Measurements from ENCODE around the gene PCBP3. TPM values are rescaled to one million over a fixed set of nuclear protein-coding genes. Genes with fewer than 3 reads are reported as not detected.
"Not testable (repeated sequence)": the region's sequence is repeated elsewhere in the genome, so short reads cannot be mapped to it uniquely, and the experiment has no call there.

The PCBP3 gene
- total RNA-seq, 4 donors from 2014 or later: 0.47 to 5.3 (median 1.0) TPM; not detected in 1

- no peak for DNase-seq
- no peaks in the 10 kb centered on the region for H3K36me3 ChIP-seq
- TF ChIP-seq CTCF (IDR thresholded peaks at IDR 0.05) (no peak), POLR2A (IDR thresholded peaks at IDR 0.05) (no peak)
- peaks cover 0 to 6% (median 0%) of the 10 kb centered on the region in 3 donors for H3K9me3 ChIP-seq
- no peak overlapping the region for H3K27ac ChIP-seq
- no peak overlapping the region for H3K4me3 ChIP-seq
- H3K4me1 ChIP-seq: peaks cover 0 to 7% (median 0%) of the 10 kb centered on the region in 3 donors
- peaks cover 0 to 83% (median 0%) of the 10 kb centered on the region in 4 donors for H3K27me3 ChIP-seq
- 51 to 61% methylated on average over 10 to 12 of the region's 12 CpGs for WGBS, 2 donors
- intact Hi-C loops (cut with DNase I): no loop called here
Measured at GRCh38 chr21:45620201-45620923, 23.2 kb upstream of the PCBP3 start.

- H3K27ac ChIP-seq; intact Hi-C loops (cut with DNase I); H3K36me3 ChIP-seq; H3K4me1 ChIP-seq; DNase-seq; H3K9me3 ChIP-seq; H3K4me3 ChIP-seq: not testable (repeated sequence)
- 40 to 48% methylated on average over 7 to 10 of the region's 10 CpGs for WGBS, 2 donors
- peaks cover 0 to 80% (median 0%) of the 10 kb centered on the region in 4 donors for H3K27me3 ChIP-seq
Measured at GRCh38 chr21:45621435-45622331, 21.8 kb upstream of the PCBP3 start.

GRCh38 chr21:45622416-45623097 is 21.0 kb upstream of the PCBP3 start:
- intact Hi-C loops (cut with DNase I): no loop called here
- WGBS, 2 donors: 53 to 65% methylated on average over 4 to 12 of the region's 19 CpGs
- no peak overlapping the region for H3K4me3 ChIP-seq
- peaks cover 0 to 71% (median 0%) of the 10 kb centered on the region in 4 donors for H3K27me3 ChIP-seq
- no peak for DNase-seq
- H3K9me3 ChIP-seq: peaks cover 0 to 6% (median 0%) of the 10 kb centered on the region in 3 donors
- H3K27ac ChIP-seq: no peak overlapping the region
- H3K36me3 ChIP-seq: no peaks in the 10 kb centered on the region
- TF ChIP-seq POLR2A (IDR thresholded peaks at IDR 0.05) (no peak), CTCF (IDR thresholded peaks at IDR 0.05) (no peak)
- H3K4me1 ChIP-seq: peaks cover 0 to 7% (median 0%) of the 10 kb centered on the region in 3 donors

- 79 to 88% methylated on average over 6 to 7 of the region's 7 CpGs for WGBS, 2 donors
- intact Hi-C loops (cut with DNase I): no loop called here
- no peak for DNase-seq
- Histone ChIP-seq H3K4me1 (peaks cover 0 to 7% (median 0%) of the 10 kb centered on the region in 3 donors), H3K36me3 (no peaks in the 10 kb centered on the region), H3K9me3 (peaks cover 0 to 6% (median 0%) of the 10 kb centered on the region in 3 donors), H3K4me3 (no peak overlapping the region), H3K27me3 (peaks cover 0 to 63% (median 0%) of the 10 kb centered on the region in 4 donors), H3K27ac (no peak overlapping the region)
- TF ChIP-seq CTCF (IDR thresholded peaks at IDR 0.05): no peak
- no peak for TF ChIP-seq POLR2A (IDR thresholded peaks at IDR 0.05)
Measured at GRCh38 chr21:45623436-45623835, 20.1 kb upstream of the PCBP3 start.

- H3K27me3 ChIP-seq: peaks cover 0 to 59% (median 0%) of the 10 kb centered on the region in 4 donors
- 54 to 88% methylated on average over 1 to 2 of the region's 2 CpGs for WGBS, 2 donors
- H3K36me3 ChIP-seq; H3K27ac ChIP-seq; intact Hi-C loops (cut with DNase I); H3K4me1 ChIP-seq; H3K4me3 ChIP-seq; H3K9me3 ChIP-seq; DNase-seq: not testable (repeated sequence)
Measured at GRCh38 chr21:45626127-45626526, 17.4 kb upstream of the PCBP3 start.
